AG04449 (cell line): ENCODE results near the gene DPYSL5.

Source experiments
- CTCF ChIA-PET: fragments of 350-600 bp; formaldehyde crosslinking; extraction: SDS; loops from one replicate; lab custom pipeline; 2021; ENCODE audit warnings: antibody characterized with exemption; lab: Yijun Ruan, JAX
- POLR2A ChIA-PET: fragments of 400-600, 350-600 bp; formaldehyde crosslinking; extraction: SDS; loops from one replicate; lab custom pipeline; 2020; ENCODE audit warnings: antibody characterized with exemption, inconsistent platforms; lab: Yijun Ruan, JAX
- DNase-seq: peaks from one replicate; pipeline ENCODE4 v3.0.0-alpha.2; 2010; ENCODE audit warnings: low read depth, low spot score
- H3K4me3 ChIP-seq: 2 replicates; pipeline ENCODE4 v1.5.1; 2011; ENCODE audit warnings: low read depth, mild to moderate bottlenecking, control low read depth, low read length
- TF ChIP-seq, protein P1 (sequence below): IDR thresholded peaks from one replicate; pipeline ENCODE4 v1.5.1; 2011; ENCODE audit warnings: mild to moderate bottlenecking, moderate library complexity, low read length, control low read depth, inconsistent platforms; ENCODE audit not compliant: insufficient read depth; ENCODE audit errors: missing control alignments

DPYSL5 gene

GRCh38 chr2:26816893-26817292 is 31.0 kb upstream of the DPYSL5 start:
- no peak for DNase-seq
- TF ChIP-seq, protein P1, sequence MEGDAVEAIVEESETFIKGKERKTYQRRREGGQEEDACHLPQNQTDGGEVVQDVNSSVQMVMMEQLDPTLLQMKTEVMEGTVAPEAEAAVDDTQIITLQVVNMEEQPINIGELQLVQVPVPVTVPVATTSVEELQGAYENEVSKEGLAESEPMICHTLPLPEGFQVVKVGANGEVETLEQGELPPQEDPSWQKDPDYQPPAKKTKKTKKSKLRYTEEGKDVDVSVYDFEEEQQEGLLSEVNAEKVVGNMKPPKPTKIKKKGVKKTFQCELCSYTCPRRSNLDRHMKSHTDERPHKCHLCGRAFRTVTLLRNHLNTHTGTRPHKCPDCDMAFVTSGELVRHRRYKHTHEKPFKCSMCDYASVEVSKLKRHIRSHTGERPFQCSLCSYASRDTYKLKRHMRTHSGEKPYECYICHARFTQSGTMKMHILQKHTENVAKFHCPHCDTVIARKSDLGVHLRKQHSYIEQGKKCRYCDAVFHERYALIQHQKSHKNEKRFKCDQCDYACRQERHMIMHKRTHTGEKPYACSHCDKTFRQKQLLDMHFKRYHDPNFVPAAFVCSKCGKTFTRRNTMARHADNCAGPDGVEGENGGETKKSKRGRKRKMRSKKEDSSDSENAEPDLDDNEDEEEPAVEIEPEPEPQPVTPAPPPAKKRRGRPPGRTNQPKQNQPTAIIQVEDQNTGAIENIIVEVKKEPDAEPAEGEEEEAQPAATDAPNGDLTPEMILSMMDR, result no peak
- CTCF ChIA-PET, result no interaction called here
- POLR2A ChIA-PET, result no interaction called here
- H3K4me3 ChIP-seq, result no peak overlapping the region

DNA sequence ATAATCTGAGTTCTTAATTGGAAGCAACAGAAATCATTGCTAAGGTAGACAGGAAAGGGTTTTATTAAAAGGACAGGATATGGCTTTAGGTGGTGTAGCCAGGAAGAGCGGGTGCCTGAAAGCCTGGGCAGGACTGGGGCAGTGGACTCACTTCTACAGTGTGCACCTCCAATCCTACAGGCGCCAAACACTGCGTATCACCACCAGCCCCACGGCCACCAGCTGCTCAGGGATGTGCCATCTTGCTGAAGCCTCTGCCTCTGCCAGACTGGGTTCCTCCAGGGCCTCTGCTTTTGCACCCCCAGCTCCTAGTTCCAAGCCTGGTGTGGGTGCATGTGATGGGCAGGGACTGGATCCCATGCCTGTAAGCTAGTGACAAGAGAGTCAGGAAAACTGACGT is 29.7 kb upstream of the DPYSL5 start:
- TF ChIP-seq, protein P1, result no peak
- H3K4me3 ChIP-seq, result no peak overlapping the region
- DNase-seq, result no peak
- ChIA-PET POLR2A (no interaction called here), CTCF (no interaction called here)

DNA sequence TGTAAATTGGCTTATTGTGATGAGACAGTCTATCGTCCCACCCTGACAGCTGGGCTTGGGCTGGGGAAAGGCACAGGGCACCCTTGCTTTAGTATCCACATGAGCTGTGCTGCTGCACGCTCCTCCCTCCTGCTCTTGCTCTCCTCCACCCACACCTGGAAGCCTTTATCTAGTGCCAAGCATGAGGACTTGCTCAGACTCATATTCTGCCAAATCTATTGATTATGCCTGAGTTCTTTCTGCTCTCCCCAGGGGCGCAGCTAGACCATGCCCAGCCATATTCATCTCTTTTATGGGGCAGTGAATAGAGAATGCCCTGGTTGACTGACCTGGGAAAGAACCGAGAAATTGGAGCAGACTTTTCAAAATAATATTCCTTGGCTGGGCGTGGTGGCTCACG is 29.0 kb upstream of the DPYSL5 start:
- ChIA-PET POLR2A (no interaction called here), CTCF (no interaction called here)
- no peak overlapping the region for H3K4me3 ChIP-seq
- TF ChIP-seq, protein P1, result no peak
- no peak for DNase-seq

DNA sequence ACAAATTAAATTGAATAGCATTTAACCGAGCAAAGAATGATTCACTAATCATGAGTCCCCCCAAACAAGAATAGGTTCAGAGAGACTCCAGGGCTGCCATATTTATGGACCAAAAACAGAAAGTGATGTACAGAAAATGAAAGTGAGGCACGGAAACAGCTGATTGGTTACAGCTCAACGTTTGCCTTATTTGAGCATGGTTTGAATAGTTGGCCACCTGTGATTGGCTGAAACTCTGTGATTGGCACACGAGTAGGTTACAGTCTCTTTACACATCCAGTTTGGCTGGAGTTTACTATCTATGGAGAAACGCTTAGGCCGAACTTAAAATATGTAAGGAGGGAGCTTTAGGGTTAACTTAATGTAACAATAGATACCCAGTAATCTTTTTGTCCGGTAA is 27.0 kb upstream of the DPYSL5 start:
- DNase-seq, result no peak
- H3K4me3 ChIP-seq, result no peak overlapping the region
- CTCF ChIA-PET, result no interaction called here
- TF ChIP-seq, protein P1, result no peak
- POLR2A ChIA-PET, result no interaction called here

GRCh38 chr2:26822877-26823276 is 25.1 kb upstream of the DPYSL5 start:
- TF ChIP-seq, protein P1, result no peak
- POLR2A ChIA-PET, result no interaction called here
- CTCF ChIA-PET, result interaction anchor here (2.6 kb wide), 1 partner anchor 23 kb away, joined by 9 read pairs; no protein-coding TSS in a partner anchor
- no peak overlapping the region for H3K4me3 ChIP-seq
- DNase-seq, result no peak

DNA sequence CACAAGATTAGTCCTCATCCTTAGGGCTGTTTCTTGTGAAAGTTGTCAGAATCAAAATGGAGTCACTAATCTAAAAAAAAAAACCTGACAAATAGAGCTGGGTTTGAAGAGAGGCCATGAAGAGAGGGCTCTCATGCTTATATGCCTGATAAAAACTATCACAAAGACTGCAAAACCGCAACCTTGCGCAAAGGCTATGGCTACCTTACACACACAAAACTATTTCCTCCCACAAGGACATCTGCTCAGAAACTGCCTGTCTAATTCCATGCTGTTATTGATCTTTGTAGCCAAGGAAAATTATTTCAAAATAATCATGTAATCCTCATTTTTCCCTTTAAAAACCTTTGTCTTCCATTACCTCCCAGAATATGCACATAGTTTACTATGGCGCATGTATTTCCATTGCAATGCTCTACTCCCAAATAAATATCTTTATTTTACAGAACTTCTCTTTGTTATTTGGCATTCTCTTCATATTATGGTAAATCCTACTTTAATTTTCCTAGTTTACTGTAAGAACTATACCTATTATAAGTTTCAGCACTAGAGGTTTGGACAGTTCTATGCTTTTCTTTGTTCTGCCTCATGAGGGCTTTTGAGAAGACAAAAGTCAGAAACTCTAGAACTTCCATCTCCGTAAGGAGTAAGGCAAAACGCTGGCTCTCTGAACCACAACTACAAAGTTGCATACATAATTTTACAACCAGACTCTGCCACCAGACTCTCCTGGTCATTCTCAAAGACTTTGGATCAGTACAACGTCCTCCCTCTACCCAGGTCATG is 9.6 kb upstream of the DPYSL5 start:
- no peak for DNase-seq
- ChIA-PET CTCF (interaction anchor here (0.9 kb wide), 1 partner anchor 21 kb away, joined by 3 read pairs; no protein-coding TSS in a partner anchor), POLR2A (no interaction called here)
- TF ChIP-seq, protein P1, result no peak
- no peak overlapping the region for H3K4me3 ChIP-seq
